22Rv1 (cell line): ENCODE results near the gene HBEGF.

Experiments
- H3K27ac ChIP-seq: fragments of 450-650 bp; 2 replicates; pipeline ENCODE4 v1.5.1; 2017
- ZFX ChIP-seq: fragments of 450-650 bp; IDR thresholded peaks from 2 replicates; pipeline ENCODE4 v1.6.1; 2017; ENCODE audit warnings: antibody characterized with exemption, borderline replicate concordance
- TF ChIP-seq, protein P1 (sequence below): fragments of 450-650 bp; IDR thresholded peaks from 2 replicates; pipeline ENCODE4 v1.5.1; 2017; ENCODE audit warnings: mild to moderate bottlenecking

Gene HBEGF

DNA sequence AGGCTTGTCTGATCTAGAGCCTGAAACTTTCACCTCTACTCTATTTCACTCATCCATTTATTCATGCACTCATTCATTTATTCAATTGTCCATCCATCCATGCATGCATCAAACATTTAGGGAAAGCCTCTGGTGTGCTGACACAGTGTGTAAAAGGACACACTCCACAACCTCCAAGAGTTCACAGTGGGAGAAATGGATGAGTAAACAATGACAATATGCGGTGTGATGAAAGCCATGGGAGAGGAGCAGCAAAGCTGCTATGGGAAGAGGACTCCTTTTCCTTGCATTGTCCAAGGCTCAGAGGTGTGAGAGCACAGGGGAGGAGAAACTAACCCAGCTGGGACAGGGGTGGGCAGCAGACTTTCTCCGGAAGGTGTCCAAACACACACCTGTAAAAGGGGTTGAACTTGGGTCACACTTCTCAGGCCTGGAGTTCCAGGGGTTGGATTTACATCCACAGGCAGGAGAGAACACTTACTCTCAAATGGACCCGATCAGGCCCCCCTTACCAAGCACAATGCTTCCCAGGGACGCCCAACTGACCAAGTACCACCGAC lies 22.3 kb downstream of the HBEGF start:
- H3K27ac ChIP-seq = peak overlapping the region; percentile 46; the same call in 1 of the 2 replicates
- TF ChIP-seq, protein P1, sequence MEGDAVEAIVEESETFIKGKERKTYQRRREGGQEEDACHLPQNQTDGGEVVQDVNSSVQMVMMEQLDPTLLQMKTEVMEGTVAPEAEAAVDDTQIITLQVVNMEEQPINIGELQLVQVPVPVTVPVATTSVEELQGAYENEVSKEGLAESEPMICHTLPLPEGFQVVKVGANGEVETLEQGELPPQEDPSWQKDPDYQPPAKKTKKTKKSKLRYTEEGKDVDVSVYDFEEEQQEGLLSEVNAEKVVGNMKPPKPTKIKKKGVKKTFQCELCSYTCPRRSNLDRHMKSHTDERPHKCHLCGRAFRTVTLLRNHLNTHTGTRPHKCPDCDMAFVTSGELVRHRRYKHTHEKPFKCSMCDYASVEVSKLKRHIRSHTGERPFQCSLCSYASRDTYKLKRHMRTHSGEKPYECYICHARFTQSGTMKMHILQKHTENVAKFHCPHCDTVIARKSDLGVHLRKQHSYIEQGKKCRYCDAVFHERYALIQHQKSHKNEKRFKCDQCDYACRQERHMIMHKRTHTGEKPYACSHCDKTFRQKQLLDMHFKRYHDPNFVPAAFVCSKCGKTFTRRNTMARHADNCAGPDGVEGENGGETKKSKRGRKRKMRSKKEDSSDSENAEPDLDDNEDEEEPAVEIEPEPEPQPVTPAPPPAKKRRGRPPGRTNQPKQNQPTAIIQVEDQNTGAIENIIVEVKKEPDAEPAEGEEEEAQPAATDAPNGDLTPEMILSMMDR = no peak
- TF ChIP-seq ZFX = no peak

DNA sequence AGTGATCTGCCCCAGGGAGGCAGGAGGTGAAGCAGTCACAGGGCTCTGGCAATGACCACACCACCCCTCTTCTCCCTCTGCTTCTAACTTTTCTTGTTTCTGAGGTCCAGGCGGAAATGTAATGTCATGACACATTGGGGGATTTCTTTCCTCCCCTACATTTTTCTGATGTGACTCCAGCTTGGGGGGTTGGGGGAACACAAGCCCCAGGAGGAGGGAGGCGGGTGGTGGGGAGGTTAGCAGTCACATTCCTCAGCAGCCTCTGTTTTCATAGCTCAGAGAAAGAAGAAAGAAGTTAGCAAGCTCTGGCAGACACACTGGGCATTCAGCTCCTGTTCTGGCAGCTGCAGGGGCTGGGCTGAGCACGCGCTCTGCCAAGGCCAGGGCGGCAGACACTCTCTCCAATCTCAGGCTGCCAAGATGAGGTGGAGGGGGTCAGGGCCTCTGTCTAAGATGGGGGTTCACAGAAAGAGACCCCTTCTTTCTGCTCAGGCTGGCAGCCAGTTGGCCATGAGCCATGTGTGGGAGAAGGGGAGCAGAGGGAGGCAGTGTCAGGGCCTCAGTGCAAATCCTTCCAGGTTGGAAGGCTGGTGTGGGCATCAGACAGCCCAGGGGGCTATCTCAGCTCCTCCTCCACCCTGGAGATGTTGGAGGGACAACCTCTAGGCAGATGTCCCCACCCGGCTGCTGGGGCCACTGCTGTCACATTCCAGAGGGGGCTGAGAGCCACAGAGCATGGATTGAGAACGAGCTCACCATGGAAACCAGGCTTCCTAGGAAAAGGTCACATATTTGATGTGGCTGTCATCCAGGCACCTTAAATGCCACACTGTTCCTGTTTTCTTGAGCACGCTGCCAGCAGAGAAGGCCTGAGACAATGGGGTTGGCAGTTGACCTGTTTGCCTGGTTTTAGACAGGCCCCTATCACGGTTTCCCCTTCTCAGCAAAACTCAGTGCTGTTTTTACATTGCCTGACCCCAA lies 23.4 kb downstream of the HBEGF start:
- H3K27ac ChIP-seq = peak overlapping the region; percentile 46
- no peak for TF ChIP-seq ZFX
- TF ChIP-seq, protein P1 = no peak

DNA sequence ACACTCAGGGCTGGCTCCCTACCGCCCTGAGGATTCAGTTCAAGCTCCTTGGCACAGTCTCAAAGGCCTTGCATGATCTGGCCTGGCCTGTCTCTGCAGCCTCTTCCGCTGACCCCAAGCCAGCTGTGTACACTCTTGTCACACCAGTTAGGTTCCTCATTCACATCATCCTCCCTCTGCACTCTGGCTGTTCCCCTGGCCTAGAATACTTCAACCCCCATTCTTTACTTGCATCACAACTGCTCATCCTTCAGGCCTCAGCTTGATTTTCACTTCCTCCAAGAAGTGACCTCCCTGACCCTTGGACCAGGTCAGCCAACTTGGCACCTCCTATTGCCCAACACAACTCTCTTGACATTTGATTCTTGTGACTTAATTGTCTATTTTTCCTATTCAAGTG lies 24.6 kb downstream of the HBEGF start:
- H3K27ac ChIP-seq = no peak overlapping the region
- no peak for TF ChIP-seq ZFX
- TF ChIP-seq, protein P1 = no peak

DNA sequence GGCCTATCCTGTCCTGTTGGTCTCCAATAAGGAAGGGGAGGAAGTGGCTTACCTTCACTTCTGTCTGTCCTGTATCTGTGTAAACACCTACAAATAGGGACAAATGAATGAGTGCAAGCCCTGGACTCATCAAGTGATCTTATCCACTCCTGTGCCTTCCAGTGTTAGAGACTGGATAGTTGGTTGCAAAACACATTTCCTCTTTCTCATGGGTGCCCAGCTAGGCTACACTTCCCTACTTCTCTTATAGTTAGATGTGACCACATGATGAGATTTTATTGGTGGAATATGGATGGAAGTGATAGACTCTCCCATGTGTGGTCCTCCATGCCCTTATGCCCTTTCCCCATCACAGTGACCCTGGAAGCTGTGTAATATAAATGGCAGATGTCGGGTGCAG lies 26.6 kb downstream of the HBEGF start:
- TF ChIP-seq ZFX = no peak
- TF ChIP-seq, protein P1 = no peak
- H3K27ac ChIP-seq = no peak overlapping the region

DNA sequence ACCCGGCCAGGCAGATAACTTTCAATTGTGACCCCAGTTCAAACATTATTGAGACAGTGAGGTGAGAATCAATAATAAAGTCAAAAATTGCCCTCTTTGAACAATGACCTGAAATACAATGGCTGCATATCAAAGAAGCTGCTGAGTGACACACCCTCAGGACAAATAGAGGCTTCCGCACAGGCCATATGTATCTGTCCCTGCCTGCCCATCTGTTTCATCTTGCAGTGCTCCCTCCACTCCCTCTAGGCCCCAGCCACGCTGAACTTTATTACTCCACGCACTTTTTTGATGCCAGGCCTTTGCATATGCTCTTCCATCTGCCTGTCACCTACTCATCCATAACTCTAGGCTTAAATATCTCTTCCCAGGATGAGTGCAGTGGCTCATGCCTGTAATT lies 27.6 kb downstream of the HBEGF start:
- TF ChIP-seq, protein P1 = no peak
- TF ChIP-seq ZFX = no peak
- H3K27ac ChIP-seq = no peak overlapping the region

DNA sequence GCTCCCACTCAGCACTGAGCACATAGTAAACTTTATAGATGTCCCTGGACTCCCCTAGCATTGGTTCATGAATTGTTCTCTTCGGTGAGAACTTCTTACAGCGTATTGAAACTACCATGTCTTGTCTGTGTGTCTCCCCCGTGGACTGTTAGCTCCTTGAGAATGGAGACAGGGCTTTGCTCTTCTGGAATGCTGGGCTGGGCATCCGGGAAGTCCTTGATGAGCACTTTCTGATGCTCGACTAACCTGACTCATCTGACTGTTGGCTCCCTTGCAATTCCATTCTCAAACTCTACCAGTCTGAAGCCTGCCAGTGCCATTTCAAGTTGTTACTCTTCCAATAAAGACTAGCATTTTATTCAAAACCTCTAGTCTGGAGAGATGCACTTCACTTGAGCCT lies 28.5 kb downstream of the HBEGF start:
- TF ChIP-seq ZFX = no peak
- TF ChIP-seq, protein P1 = no peak
- no peak overlapping the region for H3K27ac ChIP-seq

DNA sequence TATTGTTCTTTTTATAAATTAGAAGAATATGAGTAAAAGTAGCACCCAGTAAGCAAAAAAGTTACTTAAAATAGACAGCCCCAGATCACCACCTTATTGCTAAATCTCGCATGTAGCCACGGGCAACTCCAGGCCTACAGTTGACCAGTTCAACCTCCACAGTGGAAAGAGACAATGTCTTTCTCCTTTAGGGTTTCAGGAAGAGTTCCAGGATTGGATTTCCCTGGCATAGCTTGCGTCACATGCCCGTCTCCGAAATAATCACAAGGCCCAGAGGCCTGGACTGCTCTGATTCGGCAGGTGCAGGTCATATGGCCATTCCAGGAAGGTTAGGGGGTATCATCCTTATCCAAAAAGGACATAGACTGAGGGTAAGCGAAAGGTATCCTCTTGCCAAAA lies 33.6 kb downstream of the HBEGF start:
- TF ChIP-seq, protein P1 = no peak
- TF ChIP-seq ZFX = no peak
- H3K27ac ChIP-seq = no peak overlapping the region
